Thyroid gland (tissue), 4 donors: ENCODE data around the gene SEMA3A.
"Not testable (repeated sequence)": the region's sequence is repeated elsewhere in the genome, so short reads cannot be mapped to it uniquely, and the experiment has no call there.

ENCODE experiments used
- CTCF ChIP-seq, 6 experiments: fragments of 200-600 bp in 3 of 6; fragments of 450-650 bp in 3 of 6; sonication (generic) in 3 of 6; IDR thresholded peaks; one replicate each; pipeline ENCODE4 v1.5.1; 2016 to 2019; ENCODE audit warnings: antibody characterized with exemption in 6 of 6, mild to moderate bottlenecking in 2 of 6, inconsistent platforms in 1 of 6, moderate library complexity in 1 of 6
- POLR2A ChIP-seq, 2 donors: fragments of 450-650 bp; IDR thresholded peaks; one replicate each; pipeline ENCODE4 v1.6.1; 2017; ENCODE audit warnings: antibody characterized with exemption in 2 of 2, mild to moderate bottlenecking in 2 of 2, moderate library complexity in 1 of 2

DNA sequence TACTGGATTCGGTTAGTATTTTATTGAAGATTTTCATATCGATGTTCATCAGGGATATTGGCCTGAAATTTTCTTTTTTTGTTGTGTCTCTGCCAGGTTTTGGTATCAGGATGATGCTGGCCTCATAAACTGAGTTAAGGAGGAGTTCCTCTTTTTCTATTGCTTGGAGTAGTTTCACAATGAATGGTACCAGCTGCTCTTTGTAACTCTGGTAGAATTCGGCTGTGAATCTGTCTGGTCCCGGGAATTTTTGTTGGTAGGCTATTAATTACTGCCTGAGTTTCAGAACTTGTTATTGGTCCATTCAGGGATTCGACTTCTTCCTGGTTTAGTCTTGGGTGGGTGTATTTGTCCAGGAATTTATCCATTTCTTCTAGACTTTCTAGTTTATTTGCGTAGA lies 48.4 kb upstream of the SEMA3A start:
- not testable (repeated sequence) for TF ChIP-seq CTCF, POLR2A (IDR thresholded peaks at IDR 0.05)
